A172 (cell line): ENCODE measurements around the gene PADI1. TPM values are rescaled to one million over a fixed set of nuclear protein-coding genes. Genes with fewer than 3 reads are reported as not detected.
A peak's percentile ranks its signal among the peaks of the same experiment; 100 is the strongest.

Experiments
- DNase-seq: peaks from one replicate; pipeline ENCODE4 v3.0.0-alpha.2; 2015; ENCODE audit warnings: low spot score
- total RNA-seq: library from RNA; depleted of rRNA; stranded (reverse); fragments of >200 nt; shearing (Covaris generic); gene quantifications from 2 replicates; pipeline ENCODE4 v1.2.3, GENCODE V29; 2014

The PADI1 gene
- total RNA-seq, 1 experiment from 2014 or later, result 1.7 TPM

DNA sequence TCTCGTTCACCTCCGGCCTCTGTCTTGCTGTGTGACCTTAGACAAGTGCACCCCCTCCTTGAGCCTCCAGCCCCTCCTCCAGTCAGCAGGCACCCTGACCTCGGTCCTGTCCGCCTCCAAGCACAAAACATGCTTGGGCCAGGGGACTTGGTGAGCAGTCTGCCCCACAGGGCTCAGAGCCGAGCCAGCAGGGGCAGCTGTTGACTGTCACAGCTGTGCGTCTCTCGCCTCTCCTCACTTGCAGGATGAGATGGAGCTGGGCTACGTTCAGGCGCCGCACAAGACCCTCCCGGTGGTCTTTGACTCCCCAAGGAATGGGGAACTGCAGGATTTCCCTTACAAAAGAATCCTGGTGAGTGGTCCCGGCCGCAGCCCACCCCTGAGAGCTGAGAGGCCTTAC, 68.2 kb downstream of the PADI1 start:
- no peak for DNase-seq

DNA sequence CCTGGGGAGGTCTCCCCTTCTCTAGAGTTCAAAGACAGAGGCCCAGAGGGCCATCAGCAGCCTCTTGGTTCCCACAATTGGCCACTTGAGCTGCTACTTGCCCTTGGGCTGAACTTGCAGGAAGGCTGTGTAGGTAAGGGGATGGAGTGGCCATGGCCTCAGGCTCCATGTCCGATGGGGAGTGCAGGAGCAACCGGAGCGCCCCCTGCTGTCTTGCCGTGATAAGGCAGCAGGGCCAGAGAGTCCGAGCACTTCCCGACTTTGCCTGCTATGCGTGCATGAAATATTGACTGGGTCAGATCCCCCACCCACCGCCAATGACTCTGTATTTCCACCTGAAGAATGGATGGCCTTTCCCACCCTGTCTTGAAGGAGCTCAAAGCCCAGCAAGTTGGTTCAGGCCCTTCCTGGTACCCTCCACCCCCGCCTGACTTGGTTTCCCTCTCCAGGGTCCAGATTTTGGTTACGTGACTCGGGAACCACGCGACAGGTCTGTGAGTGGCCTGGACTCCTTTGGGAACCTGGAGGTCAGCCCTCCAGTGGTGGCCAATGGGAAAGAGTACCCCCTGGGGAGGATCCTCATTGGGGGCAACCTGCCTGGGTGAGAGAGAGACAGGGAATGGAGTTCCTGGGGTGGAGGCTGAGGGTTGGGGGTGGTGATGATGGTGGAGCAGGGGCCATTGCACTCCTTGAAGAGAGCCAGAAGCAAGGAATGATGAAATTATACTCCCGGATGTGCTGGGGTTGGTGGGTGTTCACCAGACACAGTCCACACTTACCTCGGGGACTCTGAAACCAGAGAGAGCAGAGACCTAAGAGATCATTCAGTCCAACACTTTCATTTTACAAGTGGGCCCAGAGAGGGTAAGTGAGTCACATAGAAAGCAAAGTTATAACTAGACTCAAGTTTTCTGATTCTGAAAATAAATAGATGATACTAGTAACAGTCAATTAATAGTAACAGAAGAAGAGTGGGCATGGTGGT, 69.5 kb downstream of the PADI1 start:
- peak; percentile 37 for DNase-seq

DNA sequence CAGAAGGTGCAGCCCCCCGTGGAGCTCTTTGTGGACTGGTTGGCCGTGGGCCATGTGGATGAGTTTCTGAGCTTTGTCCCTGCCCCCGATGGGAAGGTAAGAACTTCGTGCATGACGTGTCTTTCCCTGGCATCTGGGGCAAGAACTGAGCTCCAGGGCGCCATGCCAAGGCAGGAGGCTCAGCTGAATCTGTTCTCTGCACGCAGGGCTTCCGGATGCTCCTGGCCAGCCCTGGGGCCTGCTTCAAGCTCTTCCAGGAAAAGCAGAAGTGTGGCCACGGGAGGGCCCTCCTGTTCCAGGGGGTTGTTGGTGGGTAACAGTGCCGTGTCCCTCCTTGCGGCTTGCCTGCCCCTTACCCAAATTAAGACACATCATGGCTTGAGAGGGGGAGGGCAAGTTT, 71.6 kb downstream of the PADI1 start:
- peak; percentile 60 for DNase-seq

DNA sequence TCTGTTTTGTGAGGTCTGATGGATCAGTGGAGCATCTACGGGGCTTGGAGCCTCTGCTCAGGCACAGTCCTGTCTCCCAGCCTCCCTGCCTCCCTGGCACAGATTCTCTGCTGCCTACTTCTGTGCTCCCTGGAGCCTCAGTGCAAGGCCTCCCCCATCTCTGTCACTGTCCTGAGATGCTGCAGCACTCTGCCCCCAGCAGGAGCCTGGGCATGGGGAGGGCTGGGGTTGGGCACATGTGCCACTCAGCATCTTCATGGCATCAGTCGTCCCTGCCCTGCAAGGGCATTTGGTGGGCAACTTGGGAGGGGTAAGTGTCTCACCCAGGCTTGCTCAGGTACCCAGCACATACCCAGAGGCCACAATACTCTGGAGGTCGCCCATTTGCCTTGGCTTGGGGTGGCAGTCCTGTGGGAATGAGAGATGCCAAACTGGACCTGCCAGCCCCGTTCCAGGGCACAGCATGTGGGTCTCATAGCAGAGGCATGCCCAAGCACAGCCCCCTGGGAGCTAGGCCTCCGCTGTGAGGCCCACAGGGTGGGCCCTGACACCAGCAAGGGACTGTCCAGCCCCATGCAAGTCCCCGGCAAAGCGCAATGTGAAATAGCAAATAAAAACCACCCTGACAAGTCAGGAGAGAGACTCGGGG, 72.7 kb downstream of the PADI1 start:
- no peak for DNase-seq

DNA sequence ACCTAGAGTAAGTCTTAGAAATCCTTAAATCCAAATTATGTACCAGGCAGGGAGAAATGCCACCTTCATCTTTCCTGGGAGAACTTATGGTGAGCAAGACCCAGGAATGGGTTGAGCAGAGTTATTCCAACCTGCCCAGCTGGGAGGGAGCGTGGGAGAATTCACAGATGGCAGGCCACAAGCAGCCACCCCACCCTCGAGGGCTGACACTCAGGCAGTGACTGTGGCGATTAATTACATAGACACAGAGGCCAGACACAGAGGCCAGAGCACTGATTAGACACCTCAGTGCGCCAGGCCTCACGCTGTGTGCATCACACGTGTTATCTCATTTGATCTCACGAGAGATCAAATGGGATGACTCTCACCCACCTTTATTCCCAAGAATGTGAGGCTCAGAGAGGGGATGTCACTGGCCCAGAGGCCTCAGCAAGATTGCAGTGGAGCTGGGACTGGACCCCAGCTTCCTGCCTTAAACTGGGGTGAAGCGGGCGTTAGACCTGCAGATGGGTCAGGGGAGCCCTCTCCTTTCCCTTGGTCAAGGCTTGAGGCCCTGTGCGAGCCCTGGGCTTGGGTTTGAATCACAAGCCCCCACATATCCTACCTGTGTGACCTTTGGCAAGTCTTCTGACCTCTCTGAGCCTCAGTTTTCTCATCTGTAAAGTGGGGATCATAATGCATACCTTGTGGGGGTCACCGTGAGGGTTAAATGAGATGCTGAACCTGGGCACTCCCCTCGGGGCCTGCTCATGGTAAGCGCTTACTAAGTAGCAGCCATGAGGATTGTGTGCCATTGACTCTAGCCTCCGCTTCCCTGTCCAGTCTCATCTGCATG, 74.3 kb downstream of the PADI1 start:
- DNase-seq, result peak; percentile 45

DNA sequence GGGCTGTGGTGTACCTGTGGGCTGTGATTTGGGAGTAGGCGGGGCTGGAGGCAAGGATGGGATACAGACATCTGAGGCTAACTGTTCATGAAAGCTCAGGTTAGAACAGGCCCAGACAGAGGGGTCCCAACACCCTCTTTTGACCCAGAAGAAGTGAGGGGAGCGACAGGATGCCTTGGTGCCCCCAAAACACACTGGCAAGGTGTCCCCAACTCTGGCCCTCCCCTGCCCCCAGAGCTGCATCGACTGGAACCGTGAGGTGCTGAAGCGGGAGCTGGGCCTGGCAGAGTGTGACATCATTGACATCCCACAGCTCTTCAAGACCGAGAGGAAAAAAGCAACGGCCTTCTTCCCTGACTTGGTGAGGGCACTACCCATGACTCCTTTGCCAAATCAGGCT, 75.5 kb downstream of the PADI1 start:
- DNase-seq, result no peak

DNA sequence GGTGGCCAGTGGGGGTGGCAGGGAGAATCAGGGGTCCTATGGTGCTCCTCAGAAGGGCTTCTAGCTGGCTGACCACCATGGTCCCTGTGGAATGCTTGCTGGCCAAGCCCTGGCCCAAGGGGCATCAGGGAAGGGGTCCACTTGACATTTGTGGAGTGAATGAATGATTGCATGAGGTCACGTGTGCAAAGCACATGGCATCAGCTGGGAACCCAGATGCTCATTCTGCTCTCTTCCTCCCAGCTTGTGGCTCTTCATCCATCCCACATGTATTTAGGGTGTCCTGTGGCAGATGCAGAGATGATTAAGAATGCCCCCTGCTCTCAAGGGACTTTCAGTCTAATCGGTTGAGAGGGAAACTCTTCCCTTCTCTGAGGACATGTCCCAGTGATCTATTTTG, 76.0 kb downstream of the PADI1 start:
- DNase-seq, result no peak

DNA sequence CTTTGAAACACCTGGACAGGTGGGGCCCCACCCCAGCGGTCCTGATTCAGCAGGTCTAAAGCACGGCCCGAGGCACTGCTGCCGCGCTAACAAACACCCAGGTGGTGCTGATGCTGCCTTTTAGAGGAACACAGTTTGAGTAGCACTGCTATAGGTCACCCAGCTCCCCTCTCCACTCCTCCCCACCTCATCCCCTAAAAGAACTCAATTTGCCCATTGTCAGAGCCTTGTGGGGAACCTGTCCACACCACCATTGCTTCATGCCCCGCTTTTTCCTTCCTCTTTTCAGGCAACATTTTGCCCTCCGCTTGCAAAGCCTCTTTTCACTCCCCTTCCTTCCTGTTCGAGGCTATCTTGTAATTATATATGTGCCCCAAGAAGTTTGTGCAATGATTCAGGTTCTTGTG, 76.8 kb downstream of the PADI1 start:
- DNase-seq, result no peak

DNA sequence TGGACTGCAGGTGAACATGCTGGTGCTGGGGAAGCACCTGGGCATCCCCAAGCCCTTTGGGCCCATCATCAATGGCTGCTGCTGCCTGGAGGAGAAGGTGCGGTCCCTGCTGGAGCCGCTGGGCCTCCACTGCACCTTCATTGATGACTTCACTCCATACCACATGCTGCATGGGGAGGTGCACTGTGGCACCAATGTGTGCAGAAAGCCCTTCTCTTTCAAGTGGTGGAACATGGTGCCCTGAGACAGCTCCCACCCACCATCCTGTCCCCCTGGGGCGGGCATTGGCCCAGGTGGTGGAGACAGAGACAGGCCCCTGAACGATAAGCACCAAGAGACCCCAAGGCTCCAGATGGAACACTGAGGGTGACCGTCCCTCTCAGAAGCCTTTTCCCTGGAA, 77.9 kb downstream of the PADI1 start:
- DNase-seq, result no peak

DNA sequence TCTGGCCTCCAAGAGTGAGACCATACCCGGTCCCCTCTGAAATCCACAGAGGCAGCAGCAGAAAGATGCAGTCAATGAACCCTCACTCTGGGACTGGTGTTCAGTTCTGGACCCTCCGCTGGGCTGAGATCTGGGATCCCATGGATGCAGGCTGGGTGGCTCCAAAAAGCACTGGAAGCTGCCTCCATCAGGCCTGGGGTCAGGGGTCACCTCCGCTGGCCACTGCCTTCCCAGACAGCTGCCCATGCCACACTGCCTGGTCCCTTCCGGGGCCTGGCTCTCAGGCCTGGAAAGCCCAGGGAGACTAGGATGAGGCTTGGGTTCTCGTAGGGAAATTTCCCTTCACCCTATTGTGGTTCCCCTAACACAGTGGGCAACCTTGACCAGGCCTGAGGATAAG, 81.7 kb downstream of the PADI1 start:
- no peak for DNase-seq

DNA sequence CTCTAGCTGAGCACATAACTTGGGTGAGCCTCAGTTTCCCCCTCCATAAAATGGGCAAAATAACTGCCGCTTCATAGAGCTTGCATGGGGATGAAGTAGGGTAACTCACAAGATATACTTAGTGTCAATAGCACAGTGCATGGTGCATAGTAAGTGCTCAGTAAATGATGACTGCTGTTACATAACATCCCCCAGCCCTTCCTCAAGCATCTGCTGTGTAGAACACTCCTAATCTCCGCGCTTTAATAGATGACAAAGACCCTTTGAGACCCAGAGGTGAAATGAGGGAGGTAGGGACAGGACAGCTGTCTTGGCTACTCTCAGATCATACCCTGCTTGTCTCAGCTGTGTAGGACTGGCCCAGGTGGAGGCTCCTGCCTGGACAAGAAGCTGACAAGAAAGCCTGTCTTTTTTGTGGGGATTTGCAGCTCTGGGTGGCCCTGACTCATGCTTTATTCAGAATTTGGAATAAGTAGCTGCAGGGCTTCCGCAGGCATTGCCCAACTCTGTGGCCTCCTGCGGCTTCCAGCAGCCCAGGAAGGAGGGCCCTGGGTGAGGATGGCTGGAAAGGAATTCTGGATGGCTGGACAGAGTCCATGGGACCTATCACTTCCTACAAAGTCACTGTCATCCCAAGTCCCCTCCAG, 82.3 kb downstream of the PADI1 start:
- DNase-seq, result peak; percentile 81

DNA sequence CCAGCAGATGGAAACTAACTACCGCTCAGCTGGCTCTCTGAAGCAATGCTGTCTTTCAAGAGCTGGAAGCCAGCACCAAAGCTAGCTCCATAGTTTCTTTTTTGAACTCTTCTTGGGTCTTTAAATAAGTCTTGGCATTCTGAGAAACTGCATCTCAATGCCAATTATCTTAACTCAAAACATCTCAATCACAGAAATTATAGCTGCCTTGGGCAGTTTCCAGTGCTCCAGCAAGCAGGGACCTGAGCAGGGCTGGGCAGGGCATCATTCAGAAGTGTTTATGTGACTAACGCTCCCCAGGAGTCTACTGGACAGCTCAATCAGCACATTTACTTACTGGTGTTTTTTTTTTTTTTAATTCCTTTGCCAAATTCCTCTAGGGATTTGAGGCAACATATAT, 84.8 kb downstream of the PADI1 start:
- peak; percentile 72 for DNase-seq

DNA sequence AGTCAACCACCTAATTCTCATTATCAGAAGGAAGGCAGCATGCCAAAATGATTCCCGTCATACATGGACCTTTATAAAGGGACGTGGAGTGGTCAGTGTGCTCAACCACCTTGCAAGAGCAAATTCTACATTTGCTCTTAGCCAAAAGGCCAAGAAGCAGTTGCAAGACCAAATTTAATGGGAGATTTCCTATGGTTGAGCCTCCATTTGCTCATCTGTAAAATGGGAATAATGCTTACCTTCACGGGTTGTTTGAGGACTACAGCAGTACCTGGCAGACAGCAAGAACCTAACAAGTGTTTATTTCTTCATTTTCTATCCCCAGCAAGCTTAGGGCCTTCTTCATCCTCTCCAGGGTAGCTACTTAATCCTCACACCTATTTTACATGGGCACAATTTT, 85.6 kb downstream of the PADI1 start:
- DNase-seq, result no peak

DNA sequence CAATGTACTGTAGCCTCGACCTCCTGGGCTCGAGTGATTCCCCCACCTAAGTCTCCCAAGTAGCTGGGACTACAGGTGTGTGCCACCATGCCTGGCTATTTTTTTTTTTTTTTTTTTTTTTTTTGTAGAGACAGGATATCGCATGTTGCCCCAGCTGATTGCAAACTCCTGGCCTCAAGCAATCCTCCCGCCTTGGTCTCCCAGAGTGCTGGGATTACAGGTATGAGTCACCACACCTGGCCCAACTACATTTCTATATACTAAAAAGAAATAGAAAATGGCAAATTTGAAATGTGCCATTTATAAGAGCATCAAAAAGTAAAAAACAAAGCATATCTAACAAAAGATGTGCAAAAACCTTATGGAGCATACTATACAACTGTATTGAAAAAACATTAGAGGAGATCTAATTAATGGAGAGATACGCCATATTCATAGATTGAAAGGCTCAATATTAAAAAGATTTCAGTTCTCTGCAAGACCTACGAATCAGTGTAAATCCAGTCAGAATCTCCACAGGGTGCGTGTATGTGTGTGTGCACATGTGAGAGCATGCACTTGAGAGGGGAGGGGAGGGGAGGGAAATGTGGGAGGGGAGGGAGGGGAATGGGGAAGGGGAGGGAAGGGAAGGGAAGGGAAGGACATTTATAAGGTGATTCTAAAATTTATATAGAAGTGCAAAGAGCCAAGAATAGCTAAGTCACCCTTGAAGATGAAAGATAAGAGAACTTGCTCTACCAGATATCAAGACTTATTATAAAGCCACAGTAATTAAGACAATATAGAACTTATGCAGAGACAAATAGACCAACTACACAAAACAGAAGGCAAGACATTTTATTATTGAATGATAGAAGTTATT, 87.6 kb downstream of the PADI1 start:
- DNase-seq, result no peak

DNA sequence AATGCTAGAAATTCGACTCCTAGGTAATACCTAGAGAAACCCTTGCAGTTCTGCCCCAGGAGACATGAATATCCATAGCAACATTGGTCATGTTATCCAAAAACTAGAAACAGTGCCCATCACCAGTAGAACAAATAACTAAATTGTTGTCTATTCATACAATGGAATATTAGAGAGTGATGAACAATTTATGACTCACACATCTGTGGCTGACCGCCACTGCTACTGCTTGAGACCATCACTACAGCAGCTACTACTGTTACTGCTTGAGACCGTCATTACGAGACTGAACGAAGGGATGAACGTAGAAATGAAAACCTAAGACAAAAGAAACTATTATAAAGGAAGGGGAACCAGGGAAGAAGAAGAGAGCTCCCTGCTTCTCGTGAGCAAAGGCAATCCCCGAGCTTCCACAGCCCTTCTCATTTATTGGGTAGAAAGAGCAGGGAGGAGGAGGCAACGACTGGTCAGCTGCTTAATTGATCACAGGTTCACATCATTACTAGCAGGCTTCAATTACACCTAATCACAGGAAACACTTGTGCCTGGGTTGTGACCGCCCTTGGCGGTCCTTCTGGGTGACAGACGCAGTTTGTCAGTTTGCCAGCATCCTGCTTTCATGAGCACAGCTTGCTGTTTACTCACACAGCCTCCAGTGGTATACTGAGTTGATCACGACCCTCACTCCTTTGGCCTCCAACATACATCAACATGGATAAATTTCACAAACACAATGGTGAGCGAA, 88.9 kb downstream of the PADI1 start:
- DNase-seq, result no peak

DNA sequence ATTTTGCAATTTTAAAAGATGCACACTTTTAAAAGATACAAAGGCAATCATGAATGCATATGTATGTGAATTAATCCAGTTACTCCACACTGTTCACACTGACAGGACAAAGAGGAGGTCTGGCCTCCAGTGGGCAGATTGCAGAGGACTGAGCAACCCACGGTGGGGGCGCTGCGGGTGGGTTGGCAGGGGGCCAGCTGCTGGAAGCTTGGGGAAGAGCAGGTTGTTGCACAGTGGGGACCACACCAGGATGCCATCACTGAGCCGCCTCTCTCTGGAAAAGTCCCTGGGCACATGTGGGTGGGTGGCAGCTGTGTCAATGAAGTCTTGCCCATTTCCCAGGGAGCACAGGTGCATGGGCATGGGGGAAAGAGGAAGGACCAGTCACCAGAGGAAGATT, 90.4 kb downstream of the PADI1 start:
- DNase-seq, result no peak
